ENCODE data around the gene MARCHF7. TPM values are rescaled to one million over a fixed set of nuclear protein-coding genes. Genes with fewer than 3 reads are reported as not detected.

MARCHF7 gene
- total and polyA plus RNA-seq, 2 of the 13 experiments (the other 11 are each of a cell fraction or from before 2014, with no cell fraction given) = 32.8 to 88.5 TPM

DNA sequence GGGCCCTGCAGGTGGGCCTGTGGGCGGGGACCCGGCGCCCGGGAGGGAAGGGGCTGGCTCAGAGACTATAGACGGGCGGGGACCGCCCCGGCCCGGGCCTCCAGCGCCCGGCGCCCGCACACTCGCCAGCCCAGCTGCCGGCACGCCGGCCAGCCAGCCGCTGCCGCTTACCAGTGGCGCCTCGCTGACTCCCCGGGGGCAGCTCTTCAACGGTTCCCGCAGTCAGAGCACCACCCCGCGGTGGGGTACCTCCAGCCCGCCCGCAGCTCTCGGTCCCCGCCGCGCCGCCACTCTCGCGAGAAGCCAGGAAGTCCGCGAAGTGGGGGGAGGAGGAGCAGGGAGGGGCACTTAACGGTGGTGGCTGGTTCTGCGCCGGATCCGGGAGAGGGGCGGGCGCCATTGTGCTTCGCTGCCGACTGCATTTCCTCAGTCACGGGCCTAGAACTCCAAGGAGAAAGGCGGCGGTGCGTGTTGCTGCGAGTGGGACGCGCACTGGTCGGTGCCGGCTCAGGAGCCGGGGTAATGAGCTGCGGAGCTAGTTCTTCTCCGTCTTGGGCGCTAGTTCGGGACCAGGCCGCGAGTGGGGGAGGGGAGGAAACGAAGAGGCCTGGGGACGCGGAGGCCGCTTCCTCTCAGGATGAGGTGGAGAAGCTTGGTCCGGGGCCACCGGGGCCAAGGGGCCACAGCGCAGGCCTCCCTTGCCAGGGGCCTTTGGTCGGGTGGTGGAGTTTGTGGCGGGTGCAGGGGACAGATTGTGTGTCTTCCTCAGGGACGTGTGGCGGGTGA, at the start of gene MARCHF7 (continued):
- peak; percentile 91 for TF ChIP-seq GATAD1 (CRISPR knock-in tag; IDR thresholded peaks at IDR 0.05)
- TF ChIP-seq BHLHE40 (IDR thresholded peaks at IDR 0.05; ENCODE audit: low read length) = 0 out of 2 replicates have a peak, but pooled peaks have one; percentile 13
- TF ChIP-seq PHF5A (CRISPR knock-in tag; IDR thresholded peaks at IDR 0.05; ENCODE audit: low read depth, unreplicated experiment) = peak; percentile 87
- TF ChIP-seq, protein P1, sequence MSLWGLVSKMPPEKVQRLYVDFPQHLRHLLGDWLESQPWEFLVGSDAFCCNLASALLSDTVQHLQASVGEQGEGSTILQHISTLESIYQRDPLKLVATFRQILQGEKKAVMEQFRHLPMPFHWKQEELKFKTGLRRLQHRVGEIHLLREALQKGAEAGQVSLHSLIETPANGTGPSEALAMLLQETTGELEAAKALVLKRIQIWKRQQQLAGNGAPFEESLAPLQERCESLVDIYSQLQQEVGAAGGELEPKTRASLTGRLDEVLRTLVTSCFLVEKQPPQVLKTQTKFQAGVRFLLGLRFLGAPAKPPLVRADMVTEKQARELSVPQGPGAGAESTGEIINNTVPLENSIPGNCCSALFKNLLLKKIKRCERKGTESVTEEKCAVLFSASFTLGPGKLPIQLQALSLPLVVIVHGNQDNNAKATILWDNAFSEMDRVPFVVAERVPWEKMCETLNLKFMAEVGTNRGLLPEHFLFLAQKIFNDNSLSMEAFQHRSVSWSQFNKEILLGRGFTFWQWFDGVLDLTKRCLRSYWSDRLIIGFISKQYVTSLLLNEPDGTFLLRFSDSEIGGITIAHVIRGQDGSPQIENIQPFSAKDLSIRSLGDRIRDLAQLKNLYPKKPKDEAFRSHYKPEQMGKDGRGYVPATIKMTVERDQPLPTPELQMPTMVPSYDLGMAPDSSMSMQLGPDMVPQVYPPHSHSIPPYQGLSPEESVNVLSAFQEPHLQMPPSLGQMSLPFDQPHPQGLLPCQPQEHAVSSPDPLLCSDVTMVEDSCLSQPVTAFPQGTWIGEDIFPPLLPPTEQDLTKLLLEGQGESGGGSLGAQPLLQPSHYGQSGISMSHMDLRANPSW (CRISPR knock-in tag; IDR thresholded peaks at IDR 0.05; ENCODE audit: borderline replicate concordance) = peak; percentile 81
- peak; percentile 94 for TF ChIP-seq KLF9 (CRISPR knock-in tag; IDR thresholded peaks at IDR 0.05; ENCODE audit: low read depth)
- no peak; the same call in 1 of the 2 replicates for TF ChIP-seq PAWR (CRISPR knock-in tag; IDR thresholded peaks at IDR 0.05; ENCODE audit: borderline replicate concordance)
- peak; percentile 78; the same call in 1 of the 2 replicates for TF ChIP-seq ZFP1 (CRISPR knock-in tag; IDR thresholded peaks at IDR 0.05)
- peak; percentile 99 for TF ChIP-seq YEATS2 (CRISPR knock-in tag; IDR thresholded peaks at IDR 0.05; ENCODE audit: borderline replicate concordance)
- TF ChIP-seq, protein P2, sequence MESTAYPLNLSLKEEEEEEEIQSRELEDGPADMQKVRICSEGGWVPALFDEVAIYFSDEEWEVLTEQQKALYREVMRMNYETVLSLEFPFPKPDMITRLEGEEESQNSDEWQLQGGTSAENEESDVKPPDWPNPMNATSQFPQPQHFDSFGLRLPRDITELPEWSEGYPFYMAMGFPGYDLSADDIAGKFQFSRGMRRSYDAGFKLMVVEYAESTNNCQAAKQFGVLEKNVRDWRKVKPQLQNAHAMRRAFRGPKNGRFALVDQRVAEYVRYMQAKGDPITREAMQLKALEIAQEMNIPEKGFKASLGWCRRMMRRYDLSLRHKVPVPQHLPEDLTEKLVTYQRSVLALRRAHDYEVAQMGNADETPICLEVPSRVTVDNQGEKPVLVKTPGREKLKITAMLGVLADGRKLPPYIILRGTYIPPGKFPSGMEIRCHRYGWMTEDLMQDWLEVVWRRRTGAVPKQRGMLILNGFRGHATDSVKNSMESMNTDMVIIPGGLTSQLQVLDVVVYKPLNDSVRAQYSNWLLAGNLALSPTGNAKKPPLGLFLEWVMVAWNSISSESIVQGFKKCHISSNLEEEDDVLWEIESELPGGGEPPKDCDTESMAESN (CRISPR knock-in tag; conservative IDR thresholded peaks at IDR 0.05) = peak; percentile 94
- TF ChIP-seq ZMYM3 (CRISPR knock-in tag; IDR thresholded peaks at IDR 0.05) = peak; percentile 84
- TF ChIP-seq PCBP2 (optimal IDR thresholded peaks at IDR 0.05; ENCODE audit: low read depth, low read length, poor library complexity, severe bottlenecking) = no peak
- TF ChIP-seq RFX5 (IDR thresholded peaks at IDR 0.05; ENCODE audit: low read depth, low read length) = peak; percentile 67; the same call in 1 of the 2 replicates
- TF ChIP-seq, protein P3, sequence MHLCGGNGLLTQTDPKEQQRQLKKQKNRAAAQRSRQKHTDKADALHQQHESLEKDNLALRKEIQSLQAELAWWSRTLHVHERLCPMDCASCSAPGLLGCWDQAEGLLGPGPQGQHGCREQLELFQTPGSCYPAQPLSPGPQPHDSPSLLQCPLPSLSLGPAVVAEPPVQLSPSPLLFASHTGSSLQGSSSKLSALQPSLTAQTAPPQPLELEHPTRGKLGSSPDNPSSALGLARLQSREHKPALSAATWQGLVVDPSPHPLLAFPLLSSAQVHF (CRISPR knock-in tag; IDR thresholded peaks at IDR 0.05) = 0 out of 2 replicates have a peak, but pooled peaks have one; percentile 9
- TF ChIP-seq NRL (CRISPR knock-in tag; IDR thresholded peaks at IDR 0.05; ENCODE audit: borderline replicate concordance) = peak; percentile 99
- TF ChIP-seq, protein P4, sequence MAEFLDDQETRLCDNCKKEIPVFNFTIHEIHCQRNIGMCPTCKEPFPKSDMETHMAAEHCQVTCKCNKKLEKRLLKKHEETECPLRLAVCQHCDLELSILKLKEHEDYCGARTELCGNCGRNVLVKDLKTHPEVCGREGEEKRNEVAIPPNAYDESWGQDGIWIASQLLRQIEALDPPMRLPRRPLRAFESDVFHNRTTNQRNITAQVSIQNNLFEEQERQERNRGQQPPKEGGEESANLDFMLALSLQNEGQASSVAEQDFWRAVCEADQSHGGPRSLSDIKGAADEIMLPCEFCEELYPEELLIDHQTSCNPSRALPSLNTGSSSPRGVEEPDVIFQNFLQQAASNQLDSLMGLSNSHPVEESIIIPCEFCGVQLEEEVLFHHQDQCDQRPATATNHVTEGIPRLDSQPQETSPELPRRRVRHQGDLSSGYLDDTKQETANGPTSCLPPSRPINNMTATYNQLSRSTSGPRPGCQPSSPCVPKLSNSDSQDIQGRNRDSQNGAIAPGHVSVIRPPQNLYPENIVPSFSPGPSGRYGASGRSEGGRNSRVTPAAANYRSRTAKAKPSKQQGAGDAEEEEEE (CRISPR knock-in tag; IDR thresholded peaks at IDR 0.05; ENCODE audit: borderline replicate concordance) = no peak; the same call in 1 of the 2 replicates
- TF ChIP-seq ZNF263 (CRISPR knock-in tag; IDR thresholded peaks at IDR 0.05) = peak; percentile 58
- no peak; the same call in 1 of the 2 replicates for TF ChIP-seq SP140L (CRISPR knock-in tag; IDR thresholded peaks at IDR 0.05; ENCODE audit: borderline replicate concordance)
- TF ChIP-seq ZNF703 (CRISPR knock-in tag; IDR thresholded peaks at IDR 0.05; ENCODE audit: borderline replicate concordance) = peak; percentile 97; the same call in 1 of the 2 replicates
- peak; percentile 99 for TF ChIP-seq ZNF567 (CRISPR knock-in tag; IDR thresholded peaks at IDR 0.05; ENCODE audit: borderline replicate concordance)
- peak; percentile 94; the same call in 1 of the 2 replicates for TF ChIP-seq ZNF660 (CRISPR knock-in tag; IDR thresholded peaks at IDR 0.05; ENCODE audit: borderline replicate concordance, low read depth)
